GM12865 (cell line): ENCODE data around the gene OR2V2.

Experiments used
- DNase-seq: peaks from one replicate; pipeline ENCODE4 v3.0.0; 2010; ENCODE audit warnings: low read depth
- H3K4me3 ChIP-seq: 2 replicates; pipeline ENCODE4 v1.5.1; 2011; ENCODE audit warnings: mild to moderate bottlenecking, low read depth, low read length, control low read depth
- CTCF ChIP-seq: IDR thresholded peaks from 2 replicates; pipeline ENCODE4 v1.5.1; 2011; ENCODE audit warnings: low read length, control low read depth, low read depth, inconsistent platforms; ENCODE audit not compliant: insufficient read depth; ENCODE audit errors: missing control alignments

Gene OR2V2

DNA sequence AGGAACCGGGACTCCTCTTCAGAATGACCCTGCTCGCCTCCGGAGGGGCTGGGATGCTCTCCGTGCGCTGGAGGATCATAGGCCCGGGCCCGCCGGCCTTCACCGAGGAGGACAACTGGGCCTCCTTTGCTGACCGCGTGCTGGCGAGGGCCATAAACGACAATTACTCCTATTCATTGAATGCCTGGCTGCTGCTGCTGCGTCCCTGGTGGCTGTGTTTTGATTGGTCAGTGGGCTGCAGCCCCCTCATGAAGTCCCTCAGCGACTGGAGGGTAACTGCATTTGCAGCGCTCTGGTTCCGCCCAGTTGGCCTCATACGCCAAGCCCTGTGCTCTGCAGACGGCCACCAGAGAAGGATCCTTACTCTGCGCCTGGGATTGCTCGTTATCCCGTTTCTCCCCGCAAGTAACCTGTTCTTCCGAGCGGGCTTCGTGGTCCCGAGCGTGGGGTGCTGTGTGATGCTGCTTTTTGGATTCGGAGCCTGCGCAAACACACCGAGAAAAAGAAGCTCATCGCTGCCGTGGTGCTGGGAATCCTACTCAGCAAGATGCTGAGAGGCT, 33.0 kb upstream of the OR2V2 start:
- no peak for TF ChIP-seq CTCF
- DNase-seq, result no peak
- H3K4me3 ChIP-seq, result no peak overlapping the region

DNA sequence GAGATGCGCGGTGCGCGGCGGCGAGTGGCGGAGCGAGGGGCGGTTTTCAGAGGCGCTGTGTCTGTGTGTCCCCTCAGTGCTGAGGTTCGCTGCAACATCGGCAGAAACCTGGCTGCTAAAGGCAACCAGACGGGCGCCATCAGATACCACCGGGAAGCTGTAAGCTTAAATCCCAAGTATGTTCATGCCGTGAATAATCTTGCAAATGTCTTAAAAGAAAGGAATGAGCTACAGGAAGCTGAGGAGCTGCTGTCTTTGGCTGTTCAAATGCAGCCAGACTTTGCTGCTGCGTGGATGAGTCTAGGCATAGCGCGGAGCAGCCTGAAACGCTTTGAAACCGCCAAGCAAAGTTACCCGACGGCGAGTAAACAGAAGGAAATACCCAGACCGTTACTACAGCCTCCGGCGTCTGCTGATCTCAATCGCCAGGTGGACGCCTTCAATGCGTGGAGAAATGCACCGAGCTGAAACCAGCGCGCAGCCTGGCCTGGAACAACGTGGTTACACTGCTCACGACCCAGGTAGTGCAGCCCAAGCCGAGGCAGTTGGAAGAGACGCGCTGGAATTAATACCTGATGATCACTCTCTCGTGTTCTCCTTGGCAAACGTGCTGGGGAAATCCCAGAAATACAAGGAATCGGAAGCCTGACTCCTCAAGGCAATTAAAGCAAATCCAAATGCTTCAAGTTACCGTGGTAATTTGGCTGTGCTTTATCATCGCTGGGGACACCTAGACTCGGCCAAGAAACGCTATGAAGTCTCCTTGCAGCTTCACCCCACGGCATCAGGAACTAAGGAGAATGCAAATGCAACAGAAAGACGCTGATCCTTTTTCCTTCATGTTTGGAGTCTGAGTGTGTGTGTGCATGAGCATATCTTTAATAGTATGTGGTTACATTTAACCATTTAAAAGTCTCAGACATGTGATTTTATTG, 32.3 kb upstream of the OR2V2 start:
- TF ChIP-seq CTCF, result no peak
- DNase-seq, result peak; percentile 47
- no peak overlapping the region for H3K4me3 ChIP-seq

- H3K4me3 ChIP-seq, result no peak overlapping the region
- TF ChIP-seq CTCF, result no peak
- DNase-seq, result no peak
Measured at GRCh38 chr5:181118369-181118768, 29.0 kb upstream of the OR2V2 start.

DNA sequence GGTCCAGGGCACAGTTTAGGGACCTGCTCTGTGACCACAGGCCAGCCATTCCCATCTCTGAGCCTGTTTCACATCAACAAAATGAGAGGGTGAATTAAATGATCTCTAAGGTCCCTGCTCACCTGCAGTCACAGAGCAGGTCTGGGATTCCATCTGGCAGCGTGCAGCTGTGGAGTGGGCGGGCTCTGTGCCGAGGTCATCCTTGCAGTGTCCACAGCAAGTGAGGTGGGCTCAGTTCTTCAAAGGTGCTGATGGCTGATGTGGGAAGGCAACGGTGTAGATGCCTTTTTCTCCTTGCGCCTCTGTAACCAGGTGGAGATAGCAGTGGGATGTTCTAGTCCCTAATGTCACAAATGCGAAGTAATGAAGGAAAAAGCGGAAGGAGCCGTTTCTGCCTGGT, 28.3 kb upstream of the OR2V2 start:
- no peak for DNase-seq
- TF ChIP-seq CTCF, result no peak
- H3K4me3 ChIP-seq, result no peak overlapping the region

DNA sequence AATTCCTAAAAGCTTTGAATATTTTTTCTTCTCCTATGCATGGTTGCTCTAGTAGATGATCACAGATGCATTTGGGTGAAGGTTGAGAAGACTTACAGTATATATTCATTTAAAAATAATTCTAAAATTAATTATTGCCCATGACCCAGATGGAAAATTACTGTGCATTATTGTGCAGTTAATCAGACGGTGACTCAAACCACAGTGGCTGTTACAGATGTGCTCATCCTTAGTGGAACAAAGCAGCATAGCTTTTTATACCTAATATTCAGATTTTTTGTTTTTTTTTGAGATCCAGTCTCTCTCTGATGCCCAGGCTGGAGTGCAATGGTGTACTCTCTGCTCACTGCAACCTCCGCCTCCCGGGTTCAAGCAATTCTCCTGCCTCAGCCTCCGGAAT, 27.1 kb upstream of the OR2V2 start:
- no peak for DNase-seq
- no peak for TF ChIP-seq CTCF
- no peak overlapping the region for H3K4me3 ChIP-seq

DNA sequence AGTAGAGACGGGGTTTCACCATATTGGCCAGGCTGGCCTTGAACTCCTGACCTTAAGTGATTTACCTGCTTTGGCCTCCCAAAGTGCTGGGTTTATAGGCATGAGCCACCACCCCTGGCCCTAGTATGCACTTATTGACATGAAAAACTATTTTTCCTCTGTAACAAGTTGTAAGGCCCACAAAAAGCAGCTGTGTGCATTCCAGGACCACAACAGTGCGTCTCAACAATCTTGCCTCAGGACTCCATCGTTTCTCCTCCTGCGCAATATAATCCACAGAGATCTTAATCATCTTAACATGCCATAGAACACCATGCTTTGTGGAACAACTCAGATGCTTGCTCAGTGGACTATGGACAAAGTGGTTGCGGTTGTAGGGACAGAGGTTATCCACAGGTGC, 26.6 kb upstream of the OR2V2 start:
- TF ChIP-seq CTCF, result no peak
- DNase-seq, result no peak
- H3K4me3 ChIP-seq, result no peak overlapping the region
